HEK293 (cell line): ENCODE results near the gene NDC1.

ENCODE experiments used
- CTCF ChIA-PET: fragments of 350-600 bp; formaldehyde crosslinking; extraction: SDS; loops from one replicate; lab custom pipeline; 2021; ENCODE audit warnings: antibody characterized with exemption; lab: Yijun Ruan, JAX
- POLR2A ChIA-PET: fragments of 300-600 bp; formaldehyde crosslinking; extraction: SDS; loops from one replicate; lab custom pipeline; 2020; ENCODE audit warnings: antibody characterized with exemption, inconsistent platforms; lab: Yijun Ruan, JAX
- H3K27ac ChIP-seq: fragments of 200-500 bp; sonication (Bioruptor generic); 2 replicates; pipeline ENCODE4 v1.5.1; 2014; ENCODE audit warnings: low read depth, low read length, control low read depth, inconsistent platforms; ENCODE audit errors: extremely low read depth
- H3K36me3 ChIP-seq, 2 experiments: fragments of 200-500 bp in 1 of 2; sonication (Bioruptor generic) in 1 of 2; 1 replicate in 1 of 2; 2 replicates in 1 of 2; pipeline ENCODE4 v1.5.1; 2014 to 2017; ENCODE audit warnings: inconsistent platforms in 2 of 2, low read length in 2 of 2; ENCODE audit not compliant: control insufficient read depth in 2 of 2, insufficient read depth in 1 of 2
- H3K4me1 ChIP-seq: fragments of 200-500 bp; sonication (Bioruptor generic); 2 replicates; pipeline ENCODE4 v1.5.1; 2014; ENCODE audit warnings: mild to moderate bottlenecking, low read length, inconsistent platforms; ENCODE audit not compliant: control insufficient read depth, insufficient read depth
- H3K4me3 ChIP-seq: 2 replicates; pipeline ENCODE4 v1.5.1; 2011; ENCODE audit warnings: low read depth, mild to moderate bottlenecking, control low read depth, low read length, moderate library complexity
- H3K9me3 ChIP-seq: fragments of 200-500 bp; sonication (Bioruptor generic); 2 replicates; pipeline ENCODE4 v1.5.1; 2014; ENCODE audit warnings: low read depth, low read length, inconsistent platforms; ENCODE audit not compliant: control insufficient read depth, insufficient read depth
- CTCF ChIP-seq: fragments of 450-650 bp; formaldehyde crosslinking; IDR thresholded peaks from 2 replicates; pipeline ENCODE4 v1.5.1; 2016; ENCODE audit warnings: missing biosample characterization, missing genetic modification characterization
- FEZF1 ChIP-seq: fragments of 450-650 bp; formaldehyde crosslinking; IDR thresholded peaks from 2 replicates; pipeline ENCODE4 v1.5.1; 2016; ENCODE audit warnings: missing biosample characterization, missing genetic modification characterization
- GFI1B ChIP-seq: fragments of 450-650 bp; formaldehyde crosslinking; IDR thresholded peaks from 2 replicates; pipeline ENCODE4 v1.5.1; 2016; ENCODE audit warnings: missing biosample characterization, missing genetic modification characterization
- GLI2 ChIP-seq: fragments of 450-650 bp; formaldehyde crosslinking; IDR thresholded peaks from 2 replicates; pipeline ENCODE4; 2017; ENCODE audit warnings: missing biosample characterization, missing genetic modification characterization, low read depth, borderline replicate concordance
- IKZF3 ChIP-seq: fragments of 450-650 bp; IDR thresholded peaks from 2 replicates; pipeline ENCODE4 v1.5.0; 2018; ENCODE audit warnings: missing biosample characterization, mild to moderate bottlenecking, missing genetic modification characterization, moderate library complexity
- MYNN ChIP-seq: fragments of 450-650 bp; formaldehyde crosslinking; IDR thresholded peaks from 2 replicates; pipeline ENCODE4 v1.5.1; 2016; ENCODE audit warnings: missing biosample characterization, missing genetic modification characterization, borderline replicate concordance
- OSR2 ChIP-seq: fragments of 450-650 bp; formaldehyde crosslinking; IDR thresholded peaks from 2 replicates; pipeline ENCODE4 v1.5.1; 2016; ENCODE audit warnings: missing biosample characterization, missing genetic modification characterization
- TSHZ1 ChIP-seq: fragments of 450-650 bp; formaldehyde crosslinking; IDR thresholded peaks from 2 replicates; pipeline ENCODE4 v1.5.1; 2016; ENCODE audit warnings: missing biosample characterization, missing genetic modification characterization, borderline replicate concordance
- WT1 ChIP-seq: fragments of 450-650 bp; formaldehyde crosslinking; IDR thresholded peaks from 2 replicates; pipeline ENCODE4 v1.5.1; 2016; ENCODE audit warnings: missing biosample characterization, missing genetic modification characterization
- ZNF146 ChIP-seq: fragments of 450-650 bp; formaldehyde crosslinking; IDR thresholded peaks from 2 replicates; pipeline ENCODE4 v1.5.1; 2016; ENCODE audit warnings: missing biosample characterization, missing genetic modification characterization
- ZNF24 ChIP-seq: fragments of 450-650 bp; formaldehyde crosslinking; IDR thresholded peaks from 2 replicates; pipeline ENCODE4 v1.5.1; 2016; ENCODE audit warnings: missing biosample characterization, missing genetic modification characterization
- ZNF521 ChIP-seq: fragments of 450-650 bp; formaldehyde crosslinking; IDR thresholded peaks from 2 replicates; pipeline ENCODE4 v1.5.1; 2017; ENCODE audit warnings: missing biosample characterization, mild to moderate bottlenecking, missing genetic modification characterization
- ZNF610 ChIP-seq: fragments of 450-650 bp; formaldehyde crosslinking; IDR thresholded peaks from 2 replicates; pipeline ENCODE4 v1.5.1; 2016; ENCODE audit warnings: missing biosample characterization, missing genetic modification characterization, borderline replicate concordance
- ZNF658 ChIP-seq: fragments of 450-650 bp; formaldehyde crosslinking; IDR thresholded peaks from 2 replicates; pipeline ENCODE4; 2016; ENCODE audit warnings: missing biosample characterization, missing genetic modification characterization
- ZNF837 ChIP-seq: fragments of 450-650 bp; formaldehyde crosslinking; IDR thresholded peaks from 2 replicates; pipeline ENCODE4 v1.5.1; 2016; ENCODE audit warnings: missing biosample characterization, missing genetic modification characterization
- ZNF843 ChIP-seq: fragments of 450-650 bp; formaldehyde crosslinking; IDR thresholded peaks from 2 replicates; pipeline ENCODE4 v1.5.1; 2016; ENCODE audit warnings: missing biosample characterization, missing genetic modification characterization
- ZXDB ChIP-seq: fragments of 450-650 bp; formaldehyde crosslinking; IDR thresholded peaks from 2 replicates; pipeline ENCODE4 v1.5.1; 2016; ENCODE audit warnings: missing biosample characterization, missing genetic modification characterization
- TF ChIP-seq, protein P1 (sequence below): fragments of 450-650 bp; formaldehyde crosslinking; IDR thresholded peaks from 2 replicates; pipeline ENCODE4 v1.5.1; 2016; ENCODE audit warnings: missing biosample characterization, missing genetic modification characterization
- TF ChIP-seq, protein P2 (sequence below): fragments of 450-650 bp; formaldehyde crosslinking; IDR thresholded peaks from 2 replicates; pipeline ENCODE4 v1.5.1; 2016; ENCODE audit warnings: missing biosample characterization, missing genetic modification characterization
- TF ChIP-seq, protein P3 (sequence below): fragments of 450-650 bp; formaldehyde crosslinking; IDR thresholded peaks from 2 replicates; pipeline ENCODE4 v1.5.1; 2017; ENCODE audit warnings: missing biosample characterization, missing genetic modification characterization
- TF ChIP-seq, protein P4 (sequence below): fragments of 450-650 bp; formaldehyde crosslinking; IDR thresholded peaks from 2 replicates; pipeline ENCODE4 v1.5.1; 2017; ENCODE audit warnings: missing biosample characterization, missing genetic modification characterization

NDC1 gene

DNA sequence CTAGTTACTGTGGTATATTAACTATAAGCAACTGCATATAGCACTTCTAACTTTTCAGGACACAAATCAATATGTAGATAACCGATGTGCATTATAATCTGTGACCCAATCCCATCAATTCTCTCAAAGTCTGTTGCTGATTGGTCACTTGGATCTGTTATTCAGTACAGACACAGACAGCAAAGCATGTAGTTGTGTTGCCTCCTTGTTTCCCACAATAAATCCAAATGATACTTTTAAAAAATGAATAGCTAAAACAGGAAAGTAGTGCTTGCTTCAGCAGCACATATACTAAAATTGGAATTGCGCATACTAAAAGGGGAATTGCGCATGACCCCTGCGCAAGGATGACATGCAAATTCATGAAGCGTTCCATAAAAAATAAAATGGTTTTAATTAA, 28.1 kb downstream of the NDC1 start (continued):
- TF ChIP-seq ZNF521 (tag by site-specific recombination) (no peak), ZNF24 (tag by site-specific recombination) (no peak)
- TF ChIP-seq, all 188 proteins: peak for 0

GRCh38 chr1:53807916-53808315, 30.2 kb downstream of the NDC1 start:
- POLR2A ChIA-PET, result no interaction called here

More at GRCh38 chr1:53807916-53808315, 30.2 kb downstream of the NDC1 start:
- TF ChIP-seq ZXDB (tag by site-specific recombination) (0 out of 2 replicates have a peak, but pooled peaks have one; percentile 19), WT1 (tag by site-specific recombination) (0 out of 2 replicates have a peak, but pooled peaks have one; percentile 40), ZNF837 (tag by site-specific recombination) (no peak), FEZF1 (tag by site-specific recombination) (peak; percentile 61), ZNF658 (tag by site-specific recombination) (no peak), GFI1B (tag by site-specific recombination) (peak; percentile 97), IKZF3 (tag by site-specific recombination) (peak; percentile 47; the same call in 1 of the 2 replicates), GLI2 (tag by site-specific recombination) (peak; percentile 39; the same call in 1 of the 2 replicates), OSR2 (peak; percentile 47; the same call in 1 of the 2 replicates), ZNF843 (peak; percentile 74; the same call in 1 of the 2 replicates), TSHZ1 (tag by site-specific recombination) (peak; percentile 34; the same call in 1 of the 2 replicates), MYNN (peak; percentile 82; the same call in 1 of the 2 replicates), ZNF146 (no peak), ZNF610 (tag by site-specific recombination) (no peak), CTCF (tag by site-specific recombination) (no peak)
- TF ChIP-seq, protein P1, sequence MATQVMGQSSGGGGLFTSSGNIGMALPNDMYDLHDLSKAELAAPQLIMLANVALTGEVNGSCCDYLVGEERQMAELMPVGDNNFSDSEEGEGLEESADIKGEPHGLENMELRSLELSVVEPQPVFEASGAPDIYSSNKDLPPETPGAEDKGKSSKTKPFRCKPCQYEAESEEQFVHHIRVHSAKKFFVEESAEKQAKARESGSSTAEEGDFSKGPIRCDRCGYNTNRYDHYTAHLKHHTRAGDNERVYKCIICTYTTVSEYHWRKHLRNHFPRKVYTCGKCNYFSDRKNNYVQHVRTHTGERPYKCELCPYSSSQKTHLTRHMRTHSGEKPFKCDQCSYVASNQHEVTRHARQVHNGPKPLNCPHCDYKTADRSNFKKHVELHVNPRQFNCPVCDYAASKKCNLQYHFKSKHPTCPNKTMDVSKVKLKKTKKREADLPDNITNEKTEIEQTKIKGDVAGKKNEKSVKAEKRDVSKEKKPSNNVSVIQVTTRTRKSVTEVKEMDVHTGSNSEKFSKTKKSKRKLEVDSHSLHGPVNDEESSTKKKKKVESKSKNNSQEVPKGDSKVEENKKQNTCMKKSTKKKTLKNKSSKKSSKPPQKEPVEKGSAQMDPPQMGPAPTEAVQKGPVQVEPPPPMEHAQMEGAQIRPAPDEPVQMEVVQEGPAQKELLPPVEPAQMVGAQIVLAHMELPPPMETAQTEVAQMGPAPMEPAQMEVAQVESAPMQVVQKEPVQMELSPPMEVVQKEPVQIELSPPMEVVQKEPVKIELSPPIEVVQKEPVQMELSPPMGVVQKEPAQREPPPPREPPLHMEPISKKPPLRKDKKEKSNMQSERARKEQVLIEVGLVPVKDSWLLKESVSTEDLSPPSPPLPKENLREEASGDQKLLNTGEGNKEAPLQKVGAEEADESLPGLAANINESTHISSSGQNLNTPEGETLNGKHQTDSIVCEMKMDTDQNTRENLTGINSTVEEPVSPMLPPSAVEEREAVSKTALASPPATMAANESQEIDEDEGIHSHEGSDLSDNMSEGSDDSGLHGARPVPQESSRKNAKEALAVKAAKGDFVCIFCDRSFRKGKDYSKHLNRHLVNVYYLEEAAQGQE, result no peak
- TF ChIP-seq, protein P2, sequence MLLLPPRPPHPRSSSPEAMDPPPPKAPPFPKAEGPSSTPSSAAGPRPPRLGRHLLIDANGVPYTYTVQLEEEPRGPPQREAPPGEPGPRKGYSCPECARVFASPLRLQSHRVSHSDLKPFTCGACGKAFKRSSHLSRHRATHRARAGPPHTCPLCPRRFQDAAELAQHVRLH (tag by site-specific recombination), result peak; percentile 40; the same call in 1 of the 2 replicates
- TF ChIP-seq, protein P3, sequence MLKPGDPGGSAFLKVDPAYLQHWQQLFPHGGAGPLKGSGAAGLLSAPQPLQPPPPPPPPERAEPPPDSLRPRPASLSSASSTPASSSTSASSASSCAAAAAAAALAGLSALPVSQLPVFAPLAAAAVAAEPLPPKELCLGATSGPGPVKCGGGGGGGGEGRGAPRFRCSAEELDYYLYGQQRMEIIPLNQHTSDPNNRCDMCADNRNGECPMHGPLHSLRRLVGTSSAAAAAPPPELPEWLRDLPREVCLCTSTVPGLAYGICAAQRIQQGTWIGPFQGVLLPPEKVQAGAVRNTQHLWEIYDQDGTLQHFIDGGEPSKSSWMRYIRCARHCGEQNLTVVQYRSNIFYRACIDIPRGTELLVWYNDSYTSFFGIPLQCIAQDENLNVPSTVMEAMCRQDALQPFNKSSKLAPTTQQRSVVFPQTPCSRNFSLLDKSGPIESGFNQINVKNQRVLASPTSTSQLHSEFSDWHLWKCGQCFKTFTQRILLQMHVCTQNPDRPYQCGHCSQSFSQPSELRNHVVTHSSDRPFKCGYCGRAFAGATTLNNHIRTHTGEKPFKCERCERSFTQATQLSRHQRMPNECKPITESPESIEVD, result peak; percentile 80
- TF ChIP-seq, protein P4, sequence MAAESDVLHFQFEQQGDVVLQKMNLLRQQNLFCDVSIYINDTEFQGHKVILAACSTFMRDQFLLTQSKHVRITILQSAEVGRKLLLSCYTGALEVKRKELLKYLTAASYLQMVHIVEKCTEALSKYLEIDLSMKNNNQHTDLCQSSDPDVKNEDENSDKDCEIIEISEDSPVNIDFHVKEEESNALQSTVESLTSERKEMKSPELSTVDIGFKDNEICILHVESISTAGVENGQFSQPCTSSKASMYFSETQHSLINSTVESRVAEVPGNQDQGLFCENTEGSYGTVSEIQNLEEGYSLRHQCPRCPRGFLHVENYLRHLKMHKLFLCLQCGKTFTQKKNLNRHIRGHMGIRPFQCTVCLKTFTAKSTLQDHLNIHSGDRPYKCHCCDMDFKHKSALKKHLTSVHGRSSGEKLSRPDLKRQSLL (tag by site-specific recombination), result no peak
- Histone ChIP-seq H3K4me1 (no peaks in the 10 kb centered on the region), H3K27ac (no peak overlapping the region), H3K9me3 (no peaks in the 10 kb centered on the region), H3K4me3 (no peak overlapping the region), H3K36me3 (peaks cover 47 to 67% of the 10 kb centered on the region in 2 experiments)
- CTCF ChIA-PET, result interaction anchor here (0.7 to 1.2 kb wide), 2 partner anchors 12 to 54 kb away, joined by 3 read pairs; no protein-coding TSS in a partner anchor
